Mesenchymal stem cell (in vitro differentiated cells and primary cell): Measurements from ENCODE around the gene BAZ1B.
"Not testable (repeated sequence)": the region's sequence is repeated elsewhere in the genome, so short reads cannot be mapped to it uniquely, and the experiment has no call there.

ENCODE experiments used
- DNase-seq: peaks from one replicate; pipeline ENCODE4 v3.0.0-alpha.2; 2013
- H2AFZ ChIP-seq: one replicate; pipeline ENCODE4 v1.6.1; 2013; ENCODE audit warnings: low read depth, mild to moderate bottlenecking, control low read depth, inconsistent platforms, low read length, moderate library complexity
- H2AK5ac ChIP-seq: 2 replicates; pipeline ENCODE4 v1.6.1; 2013; ENCODE audit warnings: low read length, moderate library complexity, mild to moderate bottlenecking, inconsistent platforms; ENCODE audit not compliant: severe bottlenecking
- H2BK120ac ChIP-seq: one replicate; pipeline ENCODE4 v1.6.1; 2013; ENCODE audit warnings: low read depth, mild to moderate bottlenecking, inconsistent platforms, low read length, moderate library complexity
- H2BK12ac ChIP-seq, 2 experiments: one replicate each; pipeline ENCODE4 v1.6.1; 2013; ENCODE audit warnings: inconsistent platforms in 2 of 2, low read length in 2 of 2, mild to moderate bottlenecking in 2 of 2, moderate library complexity in 2 of 2, control low read depth in 1 of 2
- H2BK15ac ChIP-seq: one replicate; pipeline ENCODE4 v1.6.1; 2013; ENCODE audit warnings: mild to moderate bottlenecking, low read depth, inconsistent platforms; ENCODE audit not compliant: poor library complexity, severe bottlenecking
- H2BK5ac ChIP-seq: 2 replicates; pipeline ENCODE4 v1.6.1; 2013; ENCODE audit warnings: low read depth, mild to moderate bottlenecking, low read length, control low read depth, inconsistent platforms; ENCODE audit not compliant: poor library complexity, severe bottlenecking
- H3K14ac ChIP-seq, 2 experiments: one replicate each; pipeline ENCODE4 v1.6.1; 2013; ENCODE audit warnings: inconsistent platforms in 2 of 2, low read length in 2 of 2, control low read depth in 1 of 2, mild to moderate bottlenecking in 1 of 2, moderate library complexity in 1 of 2
- H3K18ac ChIP-seq, 2 experiments: one replicate each; pipeline ENCODE4 v1.6.1; 2013; ENCODE audit warnings: inconsistent platforms in 2 of 2, low read length in 2 of 2, control low read depth in 1 of 2, low read depth in 1 of 2, mild to moderate bottlenecking in 1 of 2
- H3K23ac ChIP-seq, 2 experiments: one replicate each; pipeline ENCODE4 v1.6.1; 2013; ENCODE audit warnings: inconsistent platforms in 2 of 2, low read length in 2 of 2, mild to moderate bottlenecking in 2 of 2, moderate library complexity in 2 of 2, control low read depth in 1 of 2
- H3K27ac ChIP-seq: 2 replicates; pipeline ENCODE4 v1.5.1; 2013; ENCODE audit warnings: mild to moderate bottlenecking, moderate library complexity, low read length, control low read depth, inconsistent platforms; ENCODE audit not compliant: poor library complexity, severe bottlenecking
- H3K27me3 ChIP-seq, 2 experiments: 2 replicates each; pipeline versions ENCODE4 v1.6.1 to v1.7.0; 2013; ENCODE audit warnings: low read length in 2 of 2, mild to moderate bottlenecking in 2 of 2, moderate library complexity in 2 of 2, control low read depth in 1 of 2, inconsistent platforms in 1 of 2; ENCODE audit not compliant: control insufficient read depth in 1 of 2, insufficient read depth in 1 of 2
- H3K36me3 ChIP-seq, 2 experiments: 2 replicates each; pipeline versions ENCODE4 v1.6.1 to v1.7.0; 2013; ENCODE audit warnings: low read length in 2 of 2, control low read depth in 1 of 2, inconsistent platforms in 1 of 2, low read depth in 1 of 2, mild to moderate bottlenecking in 1 of 2; ENCODE audit not compliant: insufficient read depth in 2 of 2, control insufficient read depth in 1 of 2
- H3K4ac ChIP-seq, 2 experiments: one replicate each; pipeline ENCODE4 v1.6.1; 2013; ENCODE audit warnings: inconsistent platforms in 2 of 2, low read length in 2 of 2, mild to moderate bottlenecking in 2 of 2, moderate library complexity in 2 of 2, control low read depth in 1 of 2, low read depth in 1 of 2
- H3K4me1 ChIP-seq: 2 replicates; pipeline ENCODE4 v1.6.1; 2013; ENCODE audit warnings: low read depth, low read length, control low read depth; ENCODE audit not compliant: control insufficient read depth, insufficient read depth
- H3K4me2 ChIP-seq: 2 replicates; pipeline ENCODE4 v1.6.1; 2013; ENCODE audit warnings: low read length, mild to moderate bottlenecking, inconsistent platforms; ENCODE audit not compliant: poor library complexity, severe bottlenecking
- H3K4me3 ChIP-seq, 2 experiments: 2 replicates each; pipeline versions ENCODE4 v1.5.1 to v1.7.0; 2013; ENCODE audit warnings: low read length in 2 of 2, mild to moderate bottlenecking in 2 of 2, control low read depth in 1 of 2, low read depth in 1 of 2; ENCODE audit not compliant: insufficient read depth in 1 of 2
- H3K79me1 ChIP-seq: replicated peaks from 2 replicates; pipeline ENCODE4 v1.6.1; 2013; ENCODE audit warnings: mild to moderate bottlenecking, control low read depth, low read length, inconsistent platforms; ENCODE audit not compliant: poor library complexity, severe bottlenecking
- H3K9ac ChIP-seq: 2 replicates; pipeline ENCODE4 v1.7.0; 2013; ENCODE audit warnings: mild to moderate bottlenecking, low read length, moderate library complexity
- H3K9me3 ChIP-seq: 2 replicates; pipeline ENCODE4 v1.7.0; 2013; ENCODE audit warnings: mild to moderate bottlenecking, low read length; ENCODE audit not compliant: control insufficient read depth
- H4K8ac ChIP-seq: one replicate; pipeline ENCODE4 v1.6.1; 2013; ENCODE audit warnings: inconsistent platforms, mild to moderate bottlenecking, low read length, moderate library complexity
- H4K91ac ChIP-seq: one replicate; pipeline ENCODE4 v1.6.1; 2013; ENCODE audit warnings: mild to moderate bottlenecking, low read length, inconsistent platforms
- WGBS: methylation state at CpG from one replicate; pipeline ENCODE4 v1.1.7; 2013; ENCODE audit warnings: mixed read lengths; 5-methylcytosine and 5-hydroxymethylcytosine counted together

BAZ1B gene

DNA sequence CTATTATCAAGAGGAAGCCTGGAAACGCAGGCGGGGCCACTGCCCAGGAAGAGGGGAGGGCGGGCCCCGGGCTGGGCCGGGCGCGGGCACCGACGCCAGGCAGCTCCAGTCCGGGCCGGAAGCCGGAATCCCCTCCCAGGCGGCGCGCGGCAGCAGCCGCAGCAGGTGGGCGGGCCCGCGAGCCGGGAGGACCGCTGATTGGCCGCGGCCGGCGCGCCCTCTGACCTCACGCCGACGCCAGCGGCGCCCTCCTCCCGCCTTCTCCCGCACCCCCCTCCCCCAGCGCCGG, 35.0 kb upstream of the BAZ1B start:
- H2AK5ac ChIP-seq, result no peak overlapping the region
- no peaks in the 10 kb centered on the region for H3K9me3 ChIP-seq
- H2BK120ac ChIP-seq, result peak overlapping the region; percentile 96
- H3K36me3 ChIP-seq, result peaks cover 9 to 17% of the 10 kb centered on the region in 2 experiments
- H4K8ac ChIP-seq, result peak overlapping the region; percentile 98
- no peak overlapping the region for H2AFZ ChIP-seq
- no peak overlapping the region for H3K23ac ChIP-seq
- H3K9ac ChIP-seq, result peak overlapping the region; percentile 95
- peak overlapping the region in 1 of 2 experiments; percentile 94 for H3K14ac ChIP-seq
- no peak overlapping the region for H2BK12ac ChIP-seq
- H3K4me2 ChIP-seq, result peak overlapping the region; percentile 84
- DNase-seq, result peak; percentile 93
- H2BK5ac ChIP-seq, result peak overlapping the region; percentile 68
- 0% methylated on average over 10 of the region's 36 CpGs for WGBS
- peak overlapping the region; percentile 98 for H2BK15ac ChIP-seq
- H3K18ac ChIP-seq, result peak overlapping the region in 1 of 2 experiments; percentile 94
- H3K4ac ChIP-seq, result peak overlapping the region in 1 of 2 experiments; percentile 99
- peak overlapping the region; percentile 96 to 99 for H3K4me3 ChIP-seq
- H3K79me1 ChIP-seq, result peaks cover 4% of the 10 kb centered on the region
- no peak overlapping the region for H4K91ac ChIP-seq
- peaks cover 20% of the 10 kb centered on the region for H3K4me1 ChIP-seq
- H3K27ac ChIP-seq, result peak overlapping the region; percentile 95
- H3K27me3 ChIP-seq, result no peaks in the 10 kb centered on the region

GRCh38 chr7:73556208-73557107, 34.4 kb upstream of the BAZ1B start:
- Histone ChIP-seq H3K27ac (peak overlapping the region; percentile 75), H2AK5ac (no peak overlapping the region), H2BK120ac (no peak overlapping the region), H3K4me3 (peak overlapping the region; percentile 96 to 99), H3K79me1 (peaks cover 5% of the 10 kb centered on the region), H3K4ac (peak overlapping the region in 1 of 2 experiments; percentile 79), H3K23ac (no peak overlapping the region), H3K14ac (peak overlapping the region in 1 of 2 experiments; percentile 94), H3K9ac (peak overlapping the region; percentile 95), H3K4me2 (peak overlapping the region; percentile 84), H3K4me1 (peaks cover 20% of the 10 kb centered on the region), H4K8ac (no peak overlapping the region), H2BK12ac (no peak overlapping the region), H3K27me3 (no peaks in the 10 kb centered on the region), H2BK15ac (peak overlapping the region; percentile 54), H4K91ac (no peak overlapping the region), H3K18ac (peak overlapping the region in 1 of 2 experiments; percentile 18), H3K9me3 (no peaks in the 10 kb centered on the region), H2BK5ac (no peak overlapping the region), H3K36me3 (peaks cover 9 to 23% of the 10 kb centered on the region in 2 experiments), H2AFZ (no peak overlapping the region)
- DNase-seq, result no peak
- 42% methylated on average over 23 of the region's 28 CpGs for WGBS

DNA sequence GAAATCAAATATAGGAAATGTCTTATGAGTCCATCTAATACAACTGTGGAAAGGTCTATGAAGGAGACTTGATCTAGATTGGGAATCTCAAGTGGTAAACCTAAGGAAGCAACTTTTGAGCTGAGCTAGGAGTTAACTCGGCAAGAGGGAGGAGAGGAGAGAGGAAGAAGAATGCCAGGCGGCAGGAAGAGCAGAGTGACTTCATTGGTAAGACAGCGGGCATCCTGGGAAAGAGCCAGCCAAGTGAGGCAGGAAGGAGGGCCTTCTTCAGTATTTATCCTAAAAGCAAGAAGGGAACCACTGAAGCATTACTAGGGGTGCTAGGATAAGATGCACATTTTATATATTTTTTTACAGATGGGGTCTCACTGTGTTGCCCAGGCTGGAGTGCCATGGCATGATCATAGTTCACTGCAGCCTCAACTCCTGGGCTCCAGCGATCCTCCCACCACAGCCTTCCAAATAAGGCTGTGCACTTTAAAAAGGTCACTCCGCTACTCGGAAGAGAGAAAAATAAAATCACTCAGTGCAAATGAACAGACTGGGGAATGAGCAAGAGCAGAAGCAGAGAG, 33.4 kb upstream of the BAZ1B start:
- H3K23ac ChIP-seq, result no peak overlapping the region
- H3K14ac ChIP-seq, result no peak overlapping the region
- H2AK5ac ChIP-seq, result no peak overlapping the region
- H3K18ac ChIP-seq, result no peak overlapping the region
- peaks cover 9% of the 10 kb centered on the region for H3K79me1 ChIP-seq
- H2BK120ac ChIP-seq, result no peak overlapping the region
- H3K9me3 ChIP-seq, result no peaks in the 10 kb centered on the region
- peaks cover 14 to 31% of the 10 kb centered on the region in 2 experiments for H3K36me3 ChIP-seq
- peak overlapping the region in 1 of 2 experiments; percentile 99 for H3K4me3 ChIP-seq
- H2BK12ac ChIP-seq, result no peak overlapping the region
- no peak for DNase-seq
- peaks cover 18% of the 10 kb centered on the region for H3K4me1 ChIP-seq
- no peak overlapping the region for H2BK15ac ChIP-seq
- H3K27ac ChIP-seq, result peak overlapping the region; percentile 33
- WGBS, result 93% methylated on average over 6 of the region's 6 CpGs
- no peaks in the 10 kb centered on the region for H3K27me3 ChIP-seq
- H4K91ac ChIP-seq, result no peak overlapping the region
- peak overlapping the region; percentile 84 for H3K4me2 ChIP-seq
- H3K4ac ChIP-seq, result no peak overlapping the region
- peak overlapping the region; percentile 95 for H3K9ac ChIP-seq
- H4K8ac ChIP-seq, result no peak overlapping the region
- H2AFZ ChIP-seq, result no peak overlapping the region
- H2BK5ac ChIP-seq, result no peak overlapping the region

- not testable (repeated sequence) for H2AK5ac ChIP-seq, H3K18ac ChIP-seq, H3K9ac ChIP-seq, H2BK120ac ChIP-seq, H2BK12ac ChIP-seq, H2BK5ac ChIP-seq, H2BK15ac ChIP-seq, H2AFZ ChIP-seq, H3K14ac ChIP-seq, H3K23ac ChIP-seq, H4K91ac ChIP-seq, DNase-seq, H3K9me3 ChIP-seq, H3K4me1 ChIP-seq, H3K27me3 ChIP-seq, H3K4me2 ChIP-seq, H4K8ac ChIP-seq, H3K27ac ChIP-seq, H3K4ac ChIP-seq, H3K4me3 ChIP-seq
- peaks cover 39 to 64% of the 10 kb centered on the region in 2 experiments for H3K36me3 ChIP-seq
- peaks cover 20% of the 10 kb centered on the region for H3K79me1 ChIP-seq
- WGBS, result 94% methylated on average over 5 of the region's 5 CpGs
Measured at GRCh38 chr7:73550093-73550492, 28.0 kb upstream of the BAZ1B start.
